HG02981 (cell line): ENCODE measurements around the gene STXBP6.
"Not testable (repeated sequence)": the region's sequence is repeated elsewhere in the genome, so short reads cannot be mapped to it uniquely, and the experiment has no call there.

ENCODE experiments used
- ATAC-seq: cut with Tn5 transposase; IDR thresholded peaks from one replicate; pipeline ENCODE4 v1.9.1; 2021; ENCODE audit warnings: mild to moderate bottlenecking, moderate library complexity; ENCODE audit not compliant: unreplicated experiment

Gene STXBP6

DNA sequence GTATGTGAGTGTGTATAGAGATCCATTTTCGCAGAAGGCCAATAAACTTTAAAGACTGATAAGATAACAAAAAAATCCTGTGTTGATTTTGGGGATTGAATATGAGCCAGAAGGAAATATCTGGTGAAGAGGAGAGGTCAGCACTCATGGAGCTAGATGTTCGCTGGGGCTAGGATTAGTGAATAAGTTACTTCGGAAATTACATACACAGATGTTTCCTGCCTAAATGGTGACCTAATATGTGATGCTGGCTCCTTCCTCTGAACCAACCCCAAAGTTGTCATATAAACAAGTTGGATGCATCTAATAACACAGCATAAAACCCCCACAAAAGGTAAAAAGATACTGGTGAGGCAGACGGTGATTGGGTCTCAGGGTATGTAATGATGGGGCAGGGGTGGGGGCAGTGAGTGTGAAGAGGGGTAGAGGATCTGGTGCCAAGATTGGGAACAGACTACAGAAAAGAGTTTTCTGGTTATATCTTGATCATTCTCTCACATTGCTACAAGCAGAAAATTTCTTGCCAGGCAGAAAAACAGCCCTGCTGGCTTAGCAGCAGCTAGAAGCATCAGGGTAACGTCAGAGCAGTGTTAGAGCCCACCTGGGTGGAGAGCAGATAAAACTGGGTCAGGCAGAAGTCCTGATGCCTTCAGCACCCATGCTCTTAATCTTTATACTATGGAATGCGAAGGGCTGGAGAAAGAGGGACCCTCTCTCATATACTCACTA, 275.6 kb downstream of the STXBP6 start:
- ATAC-seq: no peak

DNA sequence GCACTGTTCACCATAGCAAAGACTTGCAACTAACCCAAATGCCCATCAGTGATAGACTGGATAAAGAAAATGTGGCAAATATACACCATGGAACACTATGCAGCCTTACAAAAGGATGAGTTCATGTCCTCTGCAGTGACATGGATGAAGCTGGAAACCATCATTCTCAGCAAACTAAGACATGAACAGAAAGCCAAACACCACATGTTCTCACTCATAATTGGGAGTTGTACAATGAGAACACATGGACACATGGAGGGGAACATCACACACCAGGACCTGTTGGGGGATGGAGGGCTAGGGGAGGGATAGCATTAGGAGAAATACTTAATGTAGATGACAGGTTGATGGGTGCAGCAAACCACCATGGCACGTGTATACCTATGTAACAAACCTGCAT, 276.4 kb downstream of the STXBP6 start:
- not testable (repeated sequence) for ATAC-seq

DNA sequence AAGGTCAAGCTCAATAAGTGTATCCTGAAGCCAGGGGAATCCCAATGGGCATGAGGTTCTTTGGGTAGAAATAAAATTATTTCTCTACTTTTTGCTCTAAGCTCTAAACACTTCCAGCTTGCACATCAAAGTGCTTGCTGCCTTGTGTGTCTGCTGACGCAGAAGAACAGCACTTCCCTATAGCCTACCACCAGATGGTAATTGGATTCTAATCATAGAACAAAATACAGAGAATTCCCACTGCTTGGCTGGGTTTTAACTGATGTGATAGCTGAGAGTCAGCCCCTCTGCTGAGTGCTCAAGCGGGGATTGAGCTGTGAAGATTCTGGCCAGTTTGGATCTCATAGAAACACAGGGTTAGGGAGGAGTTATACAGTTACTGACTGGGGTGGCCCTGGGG, 283.5 kb downstream of the STXBP6 start:
- ATAC-seq: no peak

DNA sequence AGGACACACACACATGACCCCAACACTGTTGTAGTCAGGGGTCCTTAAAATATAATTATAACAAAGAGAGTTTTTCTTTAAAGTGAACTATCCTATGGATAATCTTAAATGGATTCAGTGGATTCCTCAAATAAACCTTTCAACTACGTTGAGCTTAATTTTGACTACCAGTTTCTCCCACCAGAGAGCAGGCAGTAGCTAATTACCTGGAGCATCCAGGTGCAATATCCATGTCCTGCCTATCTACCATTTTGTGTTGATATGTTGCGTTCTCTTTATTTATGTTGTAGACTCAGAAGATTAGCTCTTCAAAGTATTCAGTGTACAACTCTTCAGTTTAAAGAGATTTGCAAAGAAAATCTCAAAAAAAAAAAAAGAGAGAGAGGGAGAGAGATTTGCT, 288.8 kb downstream of the STXBP6 start:
- no peak for ATAC-seq
